ENCODE data around the gene TSBP1.
"Not testable (repeated sequence)": the region's sequence is repeated elsewhere in the genome, so short reads cannot be mapped to it uniquely, and the experiment has no call there.

The TSBP1 gene

DNA sequence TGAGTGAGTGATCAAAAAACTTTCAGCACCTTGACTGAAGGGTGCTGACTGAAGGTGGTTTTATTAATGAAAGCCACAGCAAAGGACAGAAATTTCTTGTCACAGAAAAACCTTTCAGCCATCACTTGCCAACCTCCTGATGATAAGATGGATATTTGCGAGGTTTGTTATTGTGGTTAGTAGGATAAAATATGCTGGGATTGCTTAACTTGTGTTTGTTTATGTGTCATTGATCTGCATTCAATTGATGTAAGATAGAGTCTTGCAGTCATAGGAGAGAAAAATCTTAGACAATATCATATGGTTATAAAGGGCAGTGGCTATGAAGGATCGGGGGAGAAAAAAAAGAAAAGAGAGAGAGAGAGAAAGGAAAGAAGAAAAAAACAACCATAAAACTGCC is 1.2 kb downstream of the TSBP1 start:
- no peak for DNase-seq (ENCODE audit: extremely low read depth, low read depth)
- TF ChIP-seq, protein P1, sequence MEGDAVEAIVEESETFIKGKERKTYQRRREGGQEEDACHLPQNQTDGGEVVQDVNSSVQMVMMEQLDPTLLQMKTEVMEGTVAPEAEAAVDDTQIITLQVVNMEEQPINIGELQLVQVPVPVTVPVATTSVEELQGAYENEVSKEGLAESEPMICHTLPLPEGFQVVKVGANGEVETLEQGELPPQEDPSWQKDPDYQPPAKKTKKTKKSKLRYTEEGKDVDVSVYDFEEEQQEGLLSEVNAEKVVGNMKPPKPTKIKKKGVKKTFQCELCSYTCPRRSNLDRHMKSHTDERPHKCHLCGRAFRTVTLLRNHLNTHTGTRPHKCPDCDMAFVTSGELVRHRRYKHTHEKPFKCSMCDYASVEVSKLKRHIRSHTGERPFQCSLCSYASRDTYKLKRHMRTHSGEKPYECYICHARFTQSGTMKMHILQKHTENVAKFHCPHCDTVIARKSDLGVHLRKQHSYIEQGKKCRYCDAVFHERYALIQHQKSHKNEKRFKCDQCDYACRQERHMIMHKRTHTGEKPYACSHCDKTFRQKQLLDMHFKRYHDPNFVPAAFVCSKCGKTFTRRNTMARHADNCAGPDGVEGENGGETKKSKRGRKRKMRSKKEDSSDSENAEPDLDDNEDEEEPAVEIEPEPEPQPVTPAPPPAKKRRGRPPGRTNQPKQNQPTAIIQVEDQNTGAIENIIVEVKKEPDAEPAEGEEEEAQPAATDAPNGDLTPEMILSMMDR (IDR thresholded peaks at IDR 0.05; ENCODE audit: low read depth, low read length): no peak

DNA sequence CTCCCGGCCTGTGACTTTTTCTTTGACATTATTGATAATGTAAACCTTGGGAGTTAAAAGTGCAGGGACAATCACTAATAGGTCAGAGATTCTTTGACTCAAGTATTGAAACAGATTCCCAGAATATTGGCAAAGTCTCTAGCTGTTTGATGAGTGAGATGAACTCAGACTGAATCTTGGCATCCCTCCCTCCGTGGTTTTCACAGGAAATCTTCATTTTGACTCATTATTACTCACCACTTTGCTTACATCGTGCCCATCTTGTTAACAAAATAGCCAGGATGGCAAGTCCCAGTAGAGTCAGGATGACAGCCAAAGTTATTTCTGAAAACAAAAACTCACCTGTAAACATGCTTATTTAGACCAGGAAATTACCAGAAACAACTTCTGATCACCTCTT is 2.0 kb downstream of the TSBP1 start:
- TF ChIP-seq, protein P1 (IDR thresholded peaks at IDR 0.05; ENCODE audit: low read depth, low read length): no peak
- peak; percentile 15 for DNase-seq (ENCODE audit: extremely low read depth, low read depth)

DNA sequence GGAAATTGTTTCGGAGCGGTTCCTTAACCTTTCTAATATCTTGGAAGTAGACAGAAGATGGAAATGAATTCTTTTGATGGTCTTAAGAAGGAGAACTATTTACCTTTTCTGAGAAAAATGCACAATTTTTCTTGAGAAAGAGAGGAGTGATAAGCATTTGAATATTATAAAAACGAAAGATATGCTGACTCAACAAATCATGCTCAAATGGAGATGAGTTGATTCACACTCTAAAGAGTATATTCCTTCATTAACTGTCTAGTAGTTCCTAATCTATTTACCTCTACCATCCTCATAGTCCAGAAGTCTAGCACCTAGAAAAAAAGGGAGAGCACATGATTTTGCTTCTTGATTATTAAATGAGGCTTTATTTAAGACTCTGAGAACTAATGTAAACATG is 4.1 kb downstream of the TSBP1 start:
- DNase-seq (ENCODE audit: extremely low read depth, low read depth): no peak
- TF ChIP-seq, protein P1 (IDR thresholded peaks at IDR 0.05; ENCODE audit: low read depth, low read length): no peak

DNA sequence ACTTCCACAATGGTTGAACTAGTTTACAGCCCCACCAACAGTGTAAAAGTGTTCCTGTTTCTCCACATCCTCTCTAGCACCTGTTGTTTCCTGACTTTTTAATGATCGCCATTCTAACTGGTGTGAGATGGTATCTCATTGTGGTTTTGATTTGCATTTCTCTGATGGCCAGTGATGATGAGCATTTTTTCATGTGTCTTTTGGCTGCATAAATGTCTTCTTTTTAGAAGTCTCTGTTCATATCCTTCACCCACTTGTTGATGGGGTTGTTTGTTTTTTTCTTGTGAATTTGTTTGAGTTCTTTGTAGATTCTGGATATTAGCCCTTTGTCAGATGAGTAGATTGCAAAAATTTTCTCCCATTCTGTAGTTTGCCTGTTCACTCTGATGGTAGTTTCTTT is 12.5 kb downstream of the TSBP1 start:
- DNase-seq (ENCODE audit: extremely low read depth, low read depth): not testable (repeated sequence)

DNA sequence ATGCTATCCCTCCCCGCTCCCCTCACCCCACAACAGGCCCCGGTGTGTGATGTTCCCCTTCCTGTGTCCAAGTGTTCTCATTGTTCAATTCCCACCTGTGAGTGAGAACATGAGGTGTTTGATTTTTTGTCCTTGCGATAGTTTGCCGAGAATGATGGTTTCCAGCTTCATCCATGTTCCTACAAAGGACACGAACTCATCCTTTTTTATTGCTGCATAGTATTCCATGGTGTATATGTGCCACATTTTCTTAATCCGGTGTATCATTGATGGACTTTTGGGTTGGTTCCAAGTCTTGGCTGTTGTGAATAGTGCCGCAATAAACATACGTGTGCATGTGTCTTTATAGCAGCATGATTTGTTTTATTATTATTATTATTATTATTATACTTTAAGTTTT is 13.2 kb downstream of the TSBP1 start:
- not testable (repeated sequence) for DNase-seq (ENCODE audit: extremely low read depth, low read depth)

DNA sequence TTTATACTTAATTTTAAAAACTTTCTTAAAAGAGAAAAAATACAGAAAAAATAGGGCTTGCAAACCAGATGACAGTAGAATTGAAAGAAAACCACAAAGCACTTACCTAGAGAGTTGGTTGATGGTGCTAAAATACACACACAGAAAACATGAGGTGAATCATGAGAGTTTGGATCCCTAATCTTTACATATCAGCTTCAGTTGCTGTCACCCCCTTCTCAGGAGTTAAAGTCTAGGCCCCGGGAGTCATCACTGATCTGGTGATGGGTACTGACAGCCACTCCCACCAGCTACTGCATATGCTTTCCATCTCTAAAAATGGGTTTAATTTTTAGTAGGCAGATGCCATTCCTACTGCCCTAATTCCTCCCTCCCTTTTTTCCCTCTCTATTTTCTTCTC is 16.7 kb downstream of the TSBP1 start:
- no peak for DNase-seq (ENCODE audit: extremely low read depth, low read depth)
- TF ChIP-seq, protein P1 (IDR thresholded peaks at IDR 0.05; ENCODE audit: low read depth, low read length): no peak

DNA sequence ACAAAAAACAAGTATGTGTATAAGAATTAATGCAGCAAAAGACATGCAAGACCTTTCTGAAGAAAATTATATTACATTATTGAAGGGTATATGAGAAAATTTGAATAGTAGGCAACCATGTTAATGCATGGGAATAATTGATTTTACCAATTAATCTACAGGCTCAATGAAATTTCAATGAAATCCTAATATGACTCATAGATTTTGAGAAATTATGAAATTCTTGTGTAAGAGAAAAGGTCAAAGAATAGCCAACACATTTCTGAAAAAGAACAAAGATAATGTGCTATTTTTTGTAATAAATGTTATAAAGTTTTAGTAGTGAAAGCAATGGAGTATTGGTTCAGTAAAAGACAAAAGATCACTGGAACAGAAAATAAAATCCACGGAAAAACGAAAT is 18.4 kb downstream of the TSBP1 start:
- no peak for DNase-seq (ENCODE audit: extremely low read depth, low read depth)
- TF ChIP-seq, protein P1 (IDR thresholded peaks at IDR 0.05; ENCODE audit: low read depth, low read length): no peak

DNA sequence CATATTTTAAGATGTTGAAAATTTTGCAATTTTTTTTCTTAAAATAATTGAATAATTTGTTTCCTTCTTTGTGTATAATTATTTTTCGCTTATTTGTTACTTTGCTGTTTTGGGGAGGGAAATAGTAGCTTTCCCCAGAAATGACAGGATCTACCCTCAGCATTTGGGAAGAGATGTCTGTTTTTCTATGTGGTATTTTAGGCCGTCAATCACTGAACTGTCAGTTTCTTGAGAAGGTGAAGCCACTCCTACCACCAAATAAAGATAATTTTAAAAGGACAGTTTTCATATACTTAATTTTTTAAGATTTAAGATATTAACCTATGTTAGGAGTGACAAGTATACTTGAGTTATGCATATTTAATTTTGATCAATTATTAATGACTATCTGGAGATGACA is 31.5 kb downstream of the TSBP1 start:
- DNase-seq (ENCODE audit: extremely low read depth, low read depth): no peak
- TF ChIP-seq, protein P1 (IDR thresholded peaks at IDR 0.05; ENCODE audit: low read depth, low read length): no peak
